Keratinocyte (primary cell): ENCODE measurements around the gene CCDC197. TPM values are rescaled to one million over a fixed set of nuclear protein-coding genes. Genes with fewer than 3 reads are reported as not detected.

Experiments used
- DNase-seq: peaks from one replicate; pipeline ENCODE4 v3.0.0-alpha.2; 2011; ENCODE audit warnings: low read depth, missing footprints, low spot score
- FAIRE-seq: peaks from 2 replicates; lab custom pipeline; 2011; peaks lifted over from hg19 to GRCh38; lab: Jason Lieb, UNC
- H2AFZ ChIP-seq: 2 replicates; pipeline ENCODE4 v1.6.0; 2012; ENCODE audit warnings: low read length, control low read depth, inconsistent platforms; ENCODE audit not compliant: control insufficient read depth
- H3K27ac ChIP-seq: 2 replicates; pipeline ENCODE4 v1.5.1; 2011; ENCODE audit warnings: low read length; ENCODE audit not compliant: control insufficient read depth, insufficient read depth
- H3K27me3 ChIP-seq: 3 replicates; pipeline ENCODE4 v1.6.0; 2011; ENCODE audit warnings: low read length; ENCODE audit not compliant: control insufficient read depth, insufficient read depth; ENCODE audit errors: extremely low read depth
- H3K36me3 ChIP-seq, 2 experiments: 2 replicates in 1 of 2; 3 replicates in 1 of 2; pipeline ENCODE4 v1.5.1; 2011; ENCODE audit warnings: low read length in 2 of 2, mild to moderate bottlenecking in 1 of 2; ENCODE audit not compliant: control insufficient read depth in 2 of 2, insufficient read depth in 2 of 2; ENCODE audit errors: extremely low read depth in 1 of 2
- H3K4me1 ChIP-seq: 3 replicates; pipeline ENCODE4 v1.5.1; 2011; ENCODE audit warnings: low read length; ENCODE audit not compliant: control insufficient read depth, insufficient read depth; ENCODE audit errors: extremely low read depth
- H3K4me2 ChIP-seq: 3 replicates; pipeline ENCODE4 v1.6.0; 2011; ENCODE audit warnings: low read depth, low read length; ENCODE audit not compliant: control insufficient read depth, insufficient read depth; ENCODE audit errors: extremely low read depth
- H3K4me3 ChIP-seq, 3 experiments: fragments of 200-600 bp in 1 of 3; sonication (generic) in 1 of 3; 2 replicates in 2 of 3; 3 replicates in 1 of 3; pipeline ENCODE4 v1.5.1; 2011 to 2016; ENCODE audit warnings: low read length in 3 of 3, mild to moderate bottlenecking in 3 of 3, control low read depth in 2 of 3, inconsistent platforms in 1 of 3, low read depth in 1 of 3, mixed read lengths in 1 of 3, mixed run types in 1 of 3, moderate library complexity in 1 of 3; ENCODE audit not compliant: control insufficient read depth in 2 of 3, insufficient read depth in 2 of 3; ENCODE audit errors: extremely low read depth in 1 of 3
- H3K79me2 ChIP-seq: 2 replicates; pipeline ENCODE4 v1.6.0; 2012; ENCODE audit warnings: low read length; ENCODE audit not compliant: control insufficient read depth, insufficient read depth
- H3K9ac ChIP-seq: 3 replicates; pipeline ENCODE4 v1.6.0; 2011; ENCODE audit warnings: low read length; ENCODE audit not compliant: control insufficient read depth, insufficient read depth; ENCODE audit errors: extremely low read depth
- H3K9me1 ChIP-seq: 3 replicates; pipeline ENCODE4 v1.6.0; 2011; ENCODE audit warnings: low read length; ENCODE audit not compliant: control insufficient read depth, insufficient read depth; ENCODE audit errors: extremely low read depth
- H3K9me3 ChIP-seq: 2 replicates; pipeline ENCODE4 v1.5.1; 2012; ENCODE audit warnings: low read depth, low read length; ENCODE audit not compliant: control insufficient read depth
- H4K20me1 ChIP-seq: 3 replicates; pipeline ENCODE4 v1.6.0; 2011; ENCODE audit warnings: low read length; ENCODE audit not compliant: control insufficient read depth, insufficient read depth; ENCODE audit errors: extremely low read depth
- CTCF ChIP-seq, 3 experiments: IDR thresholded peaks in 1 of 3; conservative IDR thresholded peaks in 1 of 3; optimal IDR thresholded peaks in 1 of 3; 2 replicates in 2 of 3; 3 replicates in 1 of 3; pipeline versions ENCODE3 to v1.5.1; 2011; ENCODE audit warnings: low read length in 3 of 3, mild to moderate bottlenecking in 3 of 3, moderate library complexity in 2 of 3, control low read depth in 1 of 3, inconsistent platforms in 1 of 3; ENCODE audit not compliant: insufficient read depth in 2 of 3; ENCODE audit errors: extremely low read depth in 1 of 3
- EZH2 ChIP-seq: IDR thresholded peaks from one replicate; pipeline ENCODE4 v1.6.1; 2012; ENCODE audit warnings: inconsistent platforms, mild to moderate bottlenecking, low read length, moderate library complexity
- dilution Hi-C: fragments of 300-500 bp; cut with MboI; formaldehyde crosslinking; loops from one replicate; pipeline ENCODE4 v1.7.0; 2020; ENCODE audit warnings: low sequenced_read_pairs; ENCODE audit not compliant: extremely low pct_ligation_motif_present
- polyA minus RNA-seq, 3 experiments: library from RNA; depleted of rRNA, polyadenylated mRNA; stranded (reverse); fragments of >200 nt; gene quantifications; 1 replicate in 1 of 3; 2 replicates in 1 of 3; 3 replicates in 1 of 3; pipeline ENCODE4 v1.2.3, GENCODE V29; 2011
- polyA plus RNA-seq, 5 experiments: library from polyadenylated mRNA; depleted of rRNA in 3 of 5; stranded (reverse) in 3 of 5; stranded (forward) in 1 of 5; unstranded in 1 of 5; fragments of >200 nt; gene quantifications; 1 replicate in 1 of 5; 2 replicates in 3 of 5; 3 replicates in 1 of 5; pipeline versions ENCODE4 v1.2.1 to v1.2.3, GENCODE V29; 2011 to 2012; ENCODE audit warnings: missing spikeins in 2 of 5, low read depth in 1 of 5, low replicate concordance in 1 of 5

CCDC197 gene
- polyA plus RNA-seq (not detected in 3 replicates), polyA minus RNA-seq (not detected in 3 replicates)
- polyA plus RNA-seq (2011; ENCODE audit: low read depth) = not detected
- not detected in 2 replicates for polyA plus RNA-seq (2011; cell fraction: cytosol; rRNA removed)
- polyA plus RNA-seq (2011; cell fraction: nucleus; rRNA removed) = not detected in 2 replicates
- polyA plus RNA-seq (2012; ENCODE audit: low replicate concordance) = not detected in 2 replicates
- not detected for polyA minus RNA-seq (2011; cell fraction: cytosol; rRNA and poly(A)+ RNA removed)
- not detected in 2 replicates for polyA minus RNA-seq (2011; cell fraction: nucleus; rRNA and poly(A)+ RNA removed)

- no peaks in the 10 kb centered on the region for H3K27me3 ChIP-seq
- no peak within 1 kb of the TSS for H2AFZ ChIP-seq
- no peak within 1 kb of the TSS for H3K4me3 ChIP-seq
- H3K36me3 ChIP-seq = no peaks in the 10 kb centered on the region
- H3K4me1 ChIP-seq = peaks cover 22% of the 10 kb centered on the region
- no peak within 1 kb of the TSS for H3K4me2 ChIP-seq
- H4K20me1 ChIP-seq = no peaks in the 10 kb centered on the region
- H3K27ac ChIP-seq = no peak within 1 kb of the TSS
- no peak for FAIRE-seq
- H3K9me1 ChIP-seq = peaks cover 3% of the 10 kb centered on the region
- H3K79me2 ChIP-seq = no peaks in the 10 kb centered on the region
- H3K9me3 ChIP-seq = no peaks in the 10 kb centered on the region
- no peak for DNase-seq
- TF ChIP-seq EZH2 (no peak), CTCF (optimal IDR thresholded peaks at IDR 0.05 in 1 of 3, IDR thresholded peaks at IDR 0.05 in 1 of 3, conservative IDR thresholded peaks at IDR 0.05 in 1 of 3; ENCODE audit: extremely low read depth in 1 of 3, insufficient read depth in 2 of 3, low read length in 3 of 3) (no peak)
- dilution Hi-C loops = no loop called here
- no peak within 1 kb of the TSS for H3K9ac ChIP-seq
Measured at GRCh38 chr14:93997082-93997481, at the start of gene CCDC197. TSS of gene CCDC197 (plus strand) at chr14:93997301. CDS start at chr14:93998132, 831 bp downstream.

GRCh38 chr14:93949511-93950075 is 47.5 kb upstream of the CCDC197 start:
- TF ChIP-seq CTCF (optimal IDR thresholded peaks at IDR 0.05 in 1 of 3, IDR thresholded peaks at IDR 0.05 in 1 of 3, conservative IDR thresholded peaks at IDR 0.05 in 1 of 3; ENCODE audit: extremely low read depth in 1 of 3, insufficient read depth in 2 of 3, low read length in 3 of 3) = no peak
- no peak for TF ChIP-seq EZH2
- dilution Hi-C loops = no loop called here
- H4K20me1 ChIP-seq = no peaks in the 10 kb centered on the region
- no peaks in the 10 kb centered on the region for H3K36me3 ChIP-seq
- no peaks in the 10 kb centered on the region for H3K79me2 ChIP-seq
- H2AFZ ChIP-seq = no peak overlapping the region
- H3K27ac ChIP-seq = no peak overlapping the region
- H3K4me3 ChIP-seq = no peak overlapping the region
- H3K9ac ChIP-seq = no peak overlapping the region
- FAIRE-seq (no peak), DNase-seq (no peak)
- H3K4me2 ChIP-seq = no peak overlapping the region
- H3K4me1 ChIP-seq = peaks cover 12% of the 10 kb centered on the region
- H3K9me3 ChIP-seq = no peaks in the 10 kb centered on the region
- H3K27me3 ChIP-seq = no peaks in the 10 kb centered on the region
- H3K9me1 ChIP-seq = no peaks in the 10 kb centered on the region
